ENCODE measurements around the gene SLFNL1.

SLFNL1 gene

GRCh38 chr1:41041614-41042270 is 20.2 kb upstream of the SLFNL1 start:
- Histone ChIP-seq H3K4me2 (ENCODE audit: insufficient read depth, low read length, poor library complexity, severe bottlenecking) (no peak overlapping the region), H2BK12ac (ENCODE audit: low read length) (no peak overlapping the region), H3K27me3 (ENCODE audit: control insufficient read depth in 3 of 3, insufficient read depth in 3 of 3, low read depth in 1 of 3, low read length in 3 of 3) (no peaks in the 10 kb centered on the region), H3K4ac (ENCODE audit: low read length) (no peak overlapping the region), H3K23ac (ENCODE audit: low read depth, low read length, poor library complexity) (no peak overlapping the region), H3K79me1 (ENCODE audit: low read depth, low read length) (no peaks in the 10 kb centered on the region), H4K8ac (ENCODE audit: low read depth, low read length) (no peak overlapping the region), H2BK5ac (ENCODE audit: low read length) (no peak overlapping the region), H3K36me3 (replicated peaks in 1 of 2; ENCODE audit: control insufficient read depth in 2 of 2, insufficient read depth in 2 of 2, low read length in 2 of 2) (peaks cover 25 to 86% of the 10 kb centered on the region in 2 donors), H3K9ac (ENCODE audit: low read depth, low read length, poor library complexity) (no peak overlapping the region), H3K27ac (replicated peaks; ENCODE audit: low read length) (no peak overlapping the region), H3K18ac (ENCODE audit: low read length) (no peak overlapping the region), H3K4me1 (ENCODE audit: control insufficient read depth in 2 of 2, insufficient read depth in 1 of 2, low read depth in 1 of 2, low read length in 2 of 2) (peaks cover 0 to 2% of the 10 kb centered on the region in 2 donors), H3K4me3 (ENCODE audit: low read length in 2 of 2) (no peak overlapping the region), H4K91ac (ENCODE audit: low read depth, low read length, poor library complexity) (no peak overlapping the region), H3K14ac (ENCODE audit: low read length) (no peak overlapping the region), H3K9me3 (replicated peaks in 1 of 2; ENCODE audit: control insufficient read depth in 2 of 2, insufficient read depth in 1 of 2, low read depth in 1 of 2, low read length in 2 of 2) (no peaks in the 10 kb centered on the region), H2BK15ac (ENCODE audit: low read length) (no peak overlapping the region), H2BK120ac (ENCODE audit: low read depth, low read length) (no peak overlapping the region), H2AFZ (ENCODE audit: low read length) (no peak overlapping the region), H2AK5ac (ENCODE audit: low read depth, low read length) (no peak overlapping the region)
- no CpG with 5 or more reads among the region's 3 CpGs for WGBS, 2 donors (ENCODE audit: extremely low coverage in 2 of 2, insufficient read length in 2 of 2, insufficient replicate concordance in 1 of 2)
- DNase-seq (ENCODE audit: low spot score) = no peak

GRCh38 chr1:41038110-41038509 is 16.6 kb upstream of the SLFNL1 start:
- no peak overlapping the region for H2BK120ac ChIP-seq (ENCODE audit: low read depth, low read length)
- H3K4ac ChIP-seq (ENCODE audit: low read length) = no peak overlapping the region
- H2BK15ac ChIP-seq (ENCODE audit: low read length) = no peak overlapping the region
- peaks cover 12 to 89% of the 10 kb centered on the region in 2 donors for H3K36me3 ChIP-seq (replicated peaks in 1 of 2; ENCODE audit: control insufficient read depth in 2 of 2, insufficient read depth in 2 of 2, low read length in 2 of 2)
- no peak overlapping the region for H2BK5ac ChIP-seq (ENCODE audit: low read length)
- no peaks in the 10 kb centered on the region for H3K27me3 ChIP-seq (ENCODE audit: control insufficient read depth in 3 of 3, insufficient read depth in 3 of 3, low read depth in 1 of 3, low read length in 3 of 3)
- H2AK5ac ChIP-seq (ENCODE audit: low read depth, low read length) = no peak overlapping the region
- no peak overlapping the region for H2BK12ac ChIP-seq (ENCODE audit: low read length)
- H3K79me1 ChIP-seq (ENCODE audit: low read depth, low read length) = no peaks in the 10 kb centered on the region
- no peak overlapping the region for H3K4me2 ChIP-seq (ENCODE audit: insufficient read depth, low read length, poor library complexity, severe bottlenecking)
- no peak overlapping the region for H3K9ac ChIP-seq (ENCODE audit: low read depth, low read length, poor library complexity)
- H4K91ac ChIP-seq (ENCODE audit: low read depth, low read length, poor library complexity) = no peak overlapping the region
- no peak for DNase-seq (ENCODE audit: low spot score)
- no peak overlapping the region for H2AFZ ChIP-seq (ENCODE audit: low read length)
- no peak overlapping the region for H3K23ac ChIP-seq (ENCODE audit: low read depth, low read length, poor library complexity)
- no CpG with 5 or more reads among the region's 5 CpGs for WGBS, 2 donors (ENCODE audit: extremely low coverage in 2 of 2, insufficient read length in 2 of 2, insufficient replicate concordance in 1 of 2)
- no peak overlapping the region for H4K8ac ChIP-seq (ENCODE audit: low read depth, low read length)
- no peak overlapping the region for H3K4me3 ChIP-seq (ENCODE audit: low read length in 2 of 2)
- no peak overlapping the region for H3K18ac ChIP-seq (ENCODE audit: low read length)
- H3K9me3 ChIP-seq (replicated peaks in 1 of 2; ENCODE audit: control insufficient read depth in 2 of 2, insufficient read depth in 1 of 2, low read depth in 1 of 2, low read length in 2 of 2) = no peaks in the 10 kb centered on the region
- H3K27ac ChIP-seq (replicated peaks; ENCODE audit: low read length) = no peak overlapping the region
- H3K14ac ChIP-seq (ENCODE audit: low read length) = no peak overlapping the region
- H3K4me1 ChIP-seq (ENCODE audit: control insufficient read depth in 2 of 2, insufficient read depth in 1 of 2, low read depth in 1 of 2, low read length in 2 of 2) = peaks cover 0 to 2% of the 10 kb centered on the region in 2 donors

- Histone ChIP-seq H3K4me2 (ENCODE audit: insufficient read depth, low read length, poor library complexity, severe bottlenecking) (no peak overlapping the region), H3K4ac (ENCODE audit: low read length) (no peak overlapping the region), H2AFZ (ENCODE audit: low read length) (no peak overlapping the region), H3K36me3 (replicated peaks in 1 of 2; ENCODE audit: control insufficient read depth in 2 of 2, insufficient read depth in 2 of 2, low read length in 2 of 2) (peaks cover 14 to 90% of the 10 kb centered on the region in 2 donors), H3K9me3 (replicated peaks in 1 of 2; ENCODE audit: control insufficient read depth in 2 of 2, insufficient read depth in 1 of 2, low read depth in 1 of 2, low read length in 2 of 2) (no peaks in the 10 kb centered on the region), H3K18ac (ENCODE audit: low read length) (no peak overlapping the region), H3K27ac (replicated peaks; ENCODE audit: low read length) (no peak overlapping the region), H3K27me3 (ENCODE audit: control insufficient read depth in 3 of 3, insufficient read depth in 3 of 3, low read depth in 1 of 3, low read length in 3 of 3) (no peaks in the 10 kb centered on the region), H3K14ac (ENCODE audit: low read length) (no peak overlapping the region), H3K4me1 (ENCODE audit: control insufficient read depth in 2 of 2, insufficient read depth in 1 of 2, low read depth in 1 of 2, low read length in 2 of 2) (peaks cover 0 to 2% of the 10 kb centered on the region in 2 donors), H4K91ac (ENCODE audit: low read depth, low read length, poor library complexity) (no peak overlapping the region), H2BK15ac (ENCODE audit: low read length) (no peak overlapping the region), H2BK12ac (ENCODE audit: low read length) (no peak overlapping the region), H4K8ac (ENCODE audit: low read depth, low read length) (no peak overlapping the region), H3K23ac (ENCODE audit: low read depth, low read length, poor library complexity) (no peak overlapping the region), H3K4me3 (ENCODE audit: low read length in 2 of 2) (no peak overlapping the region), H2BK120ac (ENCODE audit: low read depth, low read length) (no peak overlapping the region), H3K9ac (ENCODE audit: low read depth, low read length, poor library complexity) (no peak overlapping the region), H2AK5ac (ENCODE audit: low read depth, low read length) (no peak overlapping the region), H2BK5ac (ENCODE audit: low read length) (no peak overlapping the region), H3K79me1 (ENCODE audit: low read depth, low read length) (no peaks in the 10 kb centered on the region)
- no CpG with 5 or more reads among the region's 3 CpGs for WGBS, 2 donors (ENCODE audit: extremely low coverage in 2 of 2, insufficient read length in 2 of 2, insufficient replicate concordance in 1 of 2)
- no peak for DNase-seq (ENCODE audit: low spot score)
Measured at GRCh38 chr1:41037116-41037903, 15.8 kb upstream of the SLFNL1 start.

- H3K4ac ChIP-seq (ENCODE audit: low read length) = no peak overlapping the region
- H3K23ac ChIP-seq (ENCODE audit: low read depth, low read length, poor library complexity) = no peak overlapping the region
- H3K4me1 ChIP-seq (ENCODE audit: control insufficient read depth in 2 of 2, insufficient read depth in 1 of 2, low read depth in 1 of 2, low read length in 2 of 2) = peaks cover 0 to 2% of the 10 kb centered on the region in 2 donors
- no peak overlapping the region for H3K18ac ChIP-seq (ENCODE audit: low read length)
- H3K36me3 ChIP-seq (replicated peaks in 1 of 2; ENCODE audit: control insufficient read depth in 2 of 2, insufficient read depth in 2 of 2, low read length in 2 of 2) = peaks cover 19 to 95% of the 10 kb centered on the region in 2 donors
- no peaks in the 10 kb centered on the region for H3K9me3 ChIP-seq (replicated peaks in 1 of 2; ENCODE audit: control insufficient read depth in 2 of 2, insufficient read depth in 1 of 2, low read depth in 1 of 2, low read length in 2 of 2)
- H3K4me2 ChIP-seq (ENCODE audit: insufficient read depth, low read length, poor library complexity, severe bottlenecking) = no peak overlapping the region
- no peak overlapping the region for H4K8ac ChIP-seq (ENCODE audit: low read depth, low read length)
- no peak overlapping the region for H3K4me3 ChIP-seq (ENCODE audit: low read length in 2 of 2)
- no peak overlapping the region for H2BK12ac ChIP-seq (ENCODE audit: low read length)
- no peaks in the 10 kb centered on the region for H3K27me3 ChIP-seq (ENCODE audit: control insufficient read depth in 3 of 3, insufficient read depth in 3 of 3, low read depth in 1 of 3, low read length in 3 of 3)
- H2BK5ac ChIP-seq (ENCODE audit: low read length) = no peak overlapping the region
- no peak for DNase-seq (ENCODE audit: low spot score)
- H3K9ac ChIP-seq (ENCODE audit: low read depth, low read length, poor library complexity) = no peak overlapping the region
- H2BK15ac ChIP-seq (ENCODE audit: low read length) = no peak overlapping the region
- no peak overlapping the region for H2AFZ ChIP-seq (ENCODE audit: low read length)
- no peaks in the 10 kb centered on the region for H3K79me1 ChIP-seq (ENCODE audit: low read depth, low read length)
- H3K14ac ChIP-seq (ENCODE audit: low read length) = no peak overlapping the region
- WGBS, 2 donors (ENCODE audit: extremely low coverage in 2 of 2, insufficient read length in 2 of 2, insufficient replicate concordance in 1 of 2) = no CpG with 5 or more reads among the region's 3 CpGs
- no peak overlapping the region for H2AK5ac ChIP-seq (ENCODE audit: low read depth, low read length)
- H4K91ac ChIP-seq (ENCODE audit: low read depth, low read length, poor library complexity) = no peak overlapping the region
- H2BK120ac ChIP-seq (ENCODE audit: low read depth, low read length) = no peak overlapping the region
- no peak overlapping the region for H3K27ac ChIP-seq (replicated peaks; ENCODE audit: low read length)
Measured at GRCh38 chr1:41033272-41033671, 11.7 kb upstream of the SLFNL1 start.

Data from neuronal stem cell (in vitro differentiated cells).